BLaER1 treated with 17β-estradiol and CSF1 and Interleukin-3, amounts not matched to agents 10 nM and 100 nM (cell line): ENCODE data around the gene TBRG4.

Source experiments
- H3K27ac ChIP-seq, 11 experiments: shearing (Covaris generic); formaldehyde crosslinking; 2 replicates each; pipeline ENCODE4 v1.8.1; 2022
- H3K27me3 ChIP-seq, 11 experiments: shearing (Covaris generic); formaldehyde crosslinking; 2 replicates each; pipeline ENCODE4 v1.8.1; 2022
- H3K36me3 ChIP-seq, 11 experiments: shearing (Covaris generic); formaldehyde crosslinking; 2 replicates each; pipeline ENCODE4 v1.8.1; 2022
- H3K4me1 ChIP-seq, 10 experiments: shearing (Covaris generic); formaldehyde crosslinking; 2 replicates each; pipeline ENCODE4 v1.8.1; 2022
- H3K4me2 ChIP-seq, 11 experiments: shearing (Covaris generic); formaldehyde crosslinking; 2 replicates each; pipeline ENCODE4 v1.8.1; 2022
- H3K4me3 ChIP-seq, 10 experiments: shearing (Covaris generic); formaldehyde crosslinking; 2 replicates each; pipeline ENCODE4 v1.8.1; 2022
- H3K9ac ChIP-seq, 11 experiments: shearing (Covaris generic); formaldehyde crosslinking; 2 replicates each; pipeline ENCODE4 v1.8.1; 2022
- H3K9me3 ChIP-seq, 11 experiments: shearing (Covaris generic); formaldehyde crosslinking; replicated peaks in 1 of 11; 2 replicates each; pipeline ENCODE4 v1.8.1; 2022
- H4K20me1 ChIP-seq, 11 experiments: shearing (Covaris generic); formaldehyde crosslinking; 2 replicates each; pipeline ENCODE4 v1.8.1; 2022
- Cebpa-rat ChIP-seq, 11 experiments: shearing (Covaris generic); IDR thresholded peaks; 2 replicates each; pipeline ENCODE4 v1.8.1; 2022

The TBRG4 gene

DNA sequence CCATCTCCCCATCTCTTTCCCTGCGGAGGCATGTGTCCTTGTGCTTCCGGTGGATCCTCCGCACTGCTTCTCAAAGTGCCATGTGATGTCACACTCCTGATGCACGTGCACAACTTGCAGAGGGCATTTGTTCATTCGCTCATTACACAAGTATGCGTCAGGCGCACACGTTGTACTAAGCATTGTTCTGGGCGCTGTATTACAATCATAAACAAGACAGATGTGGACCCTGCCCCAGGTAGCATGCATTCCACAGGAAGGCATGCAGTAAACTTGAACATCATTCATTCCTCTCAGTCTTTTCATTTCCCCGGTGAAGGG is 37.1 kb upstream of the TBRG4 start:
- TF ChIP-seq Cebpa-rat (IDR thresholded peaks at IDR 0.05) = no peak
- H3K36me3 ChIP-seq = no peaks in the 10 kb centered on the region
- no peak overlapping the region for H3K4me2 ChIP-seq
- H3K4me3 ChIP-seq = no peak overlapping the region
- no peaks in the 10 kb centered on the region for H4K20me1 ChIP-seq
- no peaks in the 10 kb centered on the region for H3K9me3 ChIP-seq
- no peak overlapping the region for H3K9ac ChIP-seq
- no peaks in the 10 kb centered on the region for H3K27me3 ChIP-seq
- H3K27ac ChIP-seq = no peak overlapping the region
- peaks cover 9 to 20% (median 15%) of the 10 kb centered on the region in 10 experiments for H3K4me1 ChIP-seq

GRCh38 chr7:45147858-45148652 is 36.6 kb upstream of the TBRG4 start:
- Histone ChIP-seq H3K27me3 (no peaks in the 10 kb centered on the region), H3K9ac (no peak overlapping the region), H3K27ac (no peak overlapping the region), H3K4me2 (no peak overlapping the region), H3K4me1 (peaks cover 4 to 15% (median 9%) of the 10 kb centered on the region in 10 experiments), H3K36me3 (no peaks in the 10 kb centered on the region), H3K4me3 (no peak overlapping the region), H4K20me1 (no peaks in the 10 kb centered on the region), H3K9me3 (no peaks in the 10 kb centered on the region)
- TF ChIP-seq Cebpa-rat (IDR thresholded peaks at IDR 0.05) = no peak

GRCh38 chr7:45146531-45147379 is 35.3 kb upstream of the TBRG4 start:
- Histone ChIP-seq H3K9ac (no peak overlapping the region), H3K4me1 (peaks cover 0 to 5% (median 0%) of the 10 kb centered on the region in 10 experiments; a peak in 1 of 20 replicates), H3K27ac (no peak overlapping the region), H3K27me3 (no peaks in the 10 kb centered on the region), H3K36me3 (no peaks in the 10 kb centered on the region), H3K4me3 (no peak overlapping the region), H3K9me3 (no peaks in the 10 kb centered on the region), H3K4me2 (no peak overlapping the region), H4K20me1 (no peaks in the 10 kb centered on the region)
- TF ChIP-seq Cebpa-rat (IDR thresholded peaks at IDR 0.05) = no peak

DNA sequence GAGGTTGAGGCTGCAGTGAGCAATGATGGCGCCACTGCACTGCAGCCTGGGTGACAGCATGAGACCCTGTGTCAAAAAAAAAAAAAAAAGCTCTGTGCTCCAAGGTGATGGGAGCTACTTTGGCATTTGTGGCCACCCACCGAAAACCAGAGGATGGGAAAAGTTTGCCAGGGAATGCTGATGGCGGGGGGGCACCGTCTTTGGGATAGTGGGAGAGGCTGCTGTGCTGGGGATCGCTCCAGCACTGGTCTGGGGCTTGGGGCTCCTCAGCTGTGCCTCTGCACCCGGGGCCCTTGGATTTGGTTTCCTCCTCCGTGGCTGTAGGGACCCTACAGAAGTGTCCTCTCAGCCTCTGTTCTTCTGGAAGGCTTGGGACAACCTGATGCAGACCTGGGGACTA is 34.4 kb upstream of the TBRG4 start:
- H3K4me3 ChIP-seq = no peak overlapping the region

GRCh38 chr7:45143616-45144015 is 32.1 kb upstream of the TBRG4 start:
- TF ChIP-seq Cebpa-rat (IDR thresholded peaks at IDR 0.05) = no peak
- Histone ChIP-seq H3K27me3 (no peaks in the 10 kb centered on the region), H4K20me1 (no peaks in the 10 kb centered on the region), H3K27ac (no peak overlapping the region), H3K9ac (no peak overlapping the region), H3K4me2 (no peak overlapping the region), H3K4me3 (no peak overlapping the region), H3K9me3 (peaks cover 0 to 6% (median 0%) of the 10 kb centered on the region in 11 experiments; a peak in 1 of 22 replicates), H3K36me3 (no peaks in the 10 kb centered on the region), H3K4me1 (peaks cover 13 to 26% (median 22%) of the 10 kb centered on the region in 10 experiments)

More for the DNA sequence above, 34.4 kb upstream of the TBRG4 start:
- no peaks in the 10 kb centered on the region for H4K20me1 ChIP-seq
- H3K4me2 ChIP-seq = no peak overlapping the region
- peaks cover 3 to 9% (median 4%) of the 10 kb centered on the region in 10 experiments; a peak in 16 of 20 replicates for H3K4me1 ChIP-seq
- no peak for TF ChIP-seq Cebpa-rat (IDR thresholded peaks at IDR 0.05)
- H3K27me3 ChIP-seq = no peaks in the 10 kb centered on the region
- no peaks in the 10 kb centered on the region for H3K36me3 ChIP-seq
- H3K9ac ChIP-seq = no peak overlapping the region
- peaks cover 0 to 6% (median 0%) of the 10 kb centered on the region in 11 experiments; a peak in 1 of 22 replicates for H3K9me3 ChIP-seq
- H3K27ac ChIP-seq = no peak overlapping the region

DNA sequence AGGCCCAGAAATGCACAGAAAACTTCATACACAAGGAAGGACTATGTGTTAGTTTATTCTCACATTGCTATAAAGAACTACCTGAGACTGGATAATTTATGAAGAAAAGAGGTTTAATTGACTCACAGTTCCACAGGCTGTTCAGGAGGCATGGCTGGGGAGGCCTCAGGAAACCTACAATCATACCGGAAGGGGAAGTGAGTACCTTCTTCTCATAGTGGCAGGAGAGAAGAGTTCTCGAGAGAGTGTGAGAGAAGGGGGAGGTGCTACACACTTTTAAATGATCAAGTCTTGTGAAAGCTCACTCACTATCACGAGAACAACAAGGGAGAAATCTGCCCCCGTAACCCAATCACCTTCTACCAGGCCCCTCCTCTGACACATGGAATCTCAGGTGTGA is 29.3 kb upstream of the TBRG4 start:
- H3K9ac ChIP-seq = no peak overlapping the region
- no peaks in the 10 kb centered on the region for H4K20me1 ChIP-seq
- H3K4me3 ChIP-seq = no peak overlapping the region
- H3K4me2 ChIP-seq = peak overlapping the region; percentile 1 to 53 (median 18); a peak in 20 of 22 replicates
- H3K27me3 ChIP-seq = no peaks in the 10 kb centered on the region
- no peaks in the 10 kb centered on the region for H3K36me3 ChIP-seq
- peaks cover 0 to 6% (median 0%) of the 10 kb centered on the region in 11 experiments; a peak in 1 of 22 replicates for H3K9me3 ChIP-seq
- TF ChIP-seq Cebpa-rat (IDR thresholded peaks at IDR 0.05) = no peak
- H3K4me1 ChIP-seq = peaks cover 18 to 32% (median 27%) of the 10 kb centered on the region in 10 experiments
- peak overlapping the region in 3 of 11 experiments; percentile 15 to 50 (median 41); a peak in 4 of 22 replicates for H3K27ac ChIP-seq

DNA sequence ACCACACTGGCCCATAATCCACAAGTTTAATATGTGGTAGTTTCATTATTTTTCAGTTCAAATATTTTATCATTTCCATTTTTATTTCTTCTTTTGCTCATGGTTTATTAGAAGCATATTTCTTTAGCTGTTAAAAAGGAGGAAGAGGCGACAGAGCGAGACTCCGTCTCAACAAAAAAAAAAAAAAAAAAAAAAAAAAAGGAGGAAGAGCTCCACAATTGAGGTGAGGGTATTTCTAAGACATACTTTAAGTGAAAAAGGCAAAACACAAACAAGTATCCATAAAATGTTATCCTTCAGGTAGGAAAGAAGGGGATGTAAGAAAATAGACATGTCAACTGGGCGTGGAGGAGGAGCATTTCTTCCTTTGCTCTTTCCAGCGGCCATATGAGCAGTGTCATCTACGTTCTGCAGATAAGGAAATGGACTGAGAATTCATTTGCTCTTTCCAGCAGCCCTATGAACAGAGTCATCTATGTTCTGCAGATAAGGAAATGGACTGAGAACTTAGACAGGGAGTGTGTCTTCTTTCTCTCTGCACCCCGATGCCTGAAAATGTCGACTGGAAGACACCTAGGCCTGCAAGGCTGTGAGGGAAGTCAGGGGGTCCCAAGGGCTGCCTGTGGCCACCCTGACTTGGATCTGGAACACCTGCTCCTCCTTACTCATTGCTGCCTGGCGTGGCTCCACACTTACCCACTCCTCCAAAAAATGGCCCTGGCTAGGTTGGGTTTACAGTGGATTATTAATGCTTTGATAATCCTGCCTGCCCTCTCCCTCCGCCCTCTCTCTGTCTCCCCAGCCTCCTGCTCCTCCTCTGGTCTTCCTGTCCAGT is 27.2 kb upstream of the TBRG4 start:
- Histone ChIP-seq H3K36me3 (no peaks in the 10 kb centered on the region), H3K27me3 (no peaks in the 10 kb centered on the region), H3K4me2 (peak overlapping the region in 10 of 11 experiments; percentile 7 to 52 (median 36); a peak in 16 of 22 replicates), H3K9me3 (peaks cover 0 to 6% (median 0%) of the 10 kb centered on the region in 11 experiments; a peak in 1 of 22 replicates), H3K4me1 (peaks cover 20 to 32% (median 28%) of the 10 kb centered on the region in 10 experiments), H3K4me3 (no peak overlapping the region), H3K9ac (peak overlapping the region in 1 of 11 experiments; percentile 28; a peak in 1 of 22 replicates), H3K27ac (no peak overlapping the region; a peak in 1 of 22 replicates), H4K20me1 (no peaks in the 10 kb centered on the region)
- TF ChIP-seq Cebpa-rat (IDR thresholded peaks at IDR 0.05) = no peak

- Histone ChIP-seq H3K9me3 (peaks cover 0 to 6% (median 0%) of the 10 kb centered on the region in 11 experiments; a peak in 1 of 22 replicates), H3K27me3 (no peaks in the 10 kb centered on the region), H3K4me1 (peaks cover 20 to 32% (median 28%) of the 10 kb centered on the region in 10 experiments), H3K4me3 (no peak overlapping the region), H3K36me3 (no peaks in the 10 kb centered on the region), H3K9ac (no peak overlapping the region), H3K4me2 (no peak overlapping the region), H4K20me1 (no peaks in the 10 kb centered on the region), H3K27ac (no peak overlapping the region)
- no peak for TF ChIP-seq Cebpa-rat (IDR thresholded peaks at IDR 0.05)
Measured at GRCh38 chr7:45136106-45137060, 24.9 kb upstream of the TBRG4 start.
